Neural cell (in vitro differentiated cells): Measurements from ENCODE around the gene EHBP1.

Experiments
- EP300 ChIP-seq: fragments of 450-650 bp; conservative IDR thresholded peaks from 2 replicates; pipeline ENCODE4 v1.6.1; 2014; ENCODE audit warnings: antibody characterized with exemption, mild to moderate bottlenecking, moderate library complexity; ENCODE audit not compliant: poor library complexity, severe bottlenecking
- EZH2 ChIP-seq: fragments of 200-600, 300-800 bp; shearing (Covaris generic), sonication (generic); IDR thresholded peaks from 2 replicates; pipeline ENCODE4 v1.6.1; 2014; ENCODE audit warnings: antibody characterized with exemption, low read length, borderline replicate concordance, mild to moderate bottlenecking; ENCODE audit not compliant: insufficient read depth, poor library complexity, severe bottlenecking
- POLR2AphosphoS5 ChIP-seq: IDR thresholded peaks from 2 replicates; pipeline ENCODE4 v1.6.1; 2012
- TF ChIP-seq, protein P1 (sequence below): IDR thresholded peaks from 2 replicates; pipeline ENCODE4 v1.6.1; 2012; ENCODE audit warnings: borderline replicate concordance
- TF ChIP-seq, protein P2 (sequence below): fragments of 450-650 bp; IDR thresholded peaks from 2 replicates; pipeline ENCODE4 v1.5.1; 2014; ENCODE audit warnings: antibody characterized with exemption, mild to moderate bottlenecking, moderate library complexity; ENCODE audit not compliant: poor library complexity, severe bottlenecking

DNA sequence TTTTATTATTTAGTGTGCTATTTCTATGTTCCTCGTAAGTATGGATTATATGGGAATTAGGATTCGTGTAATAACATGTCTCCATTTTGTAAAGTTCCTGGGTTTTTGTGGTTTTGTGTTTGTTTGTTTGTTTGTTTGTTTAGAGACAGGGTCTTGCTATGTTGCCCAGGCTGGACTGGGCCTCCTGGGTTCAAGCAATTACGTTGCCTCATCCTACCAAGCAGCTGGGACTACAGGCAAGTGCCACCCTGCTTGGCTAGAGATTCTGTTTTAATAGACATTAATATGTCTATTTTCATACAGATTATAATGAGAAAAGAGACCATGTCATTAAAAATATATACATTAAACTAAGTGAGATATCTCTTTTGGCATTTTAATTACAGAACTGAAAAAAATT lies 309.9 kb downstream of the EHBP1 start:
- TF ChIP-seq EZH2: no peak
- TF ChIP-seq, protein P1, sequence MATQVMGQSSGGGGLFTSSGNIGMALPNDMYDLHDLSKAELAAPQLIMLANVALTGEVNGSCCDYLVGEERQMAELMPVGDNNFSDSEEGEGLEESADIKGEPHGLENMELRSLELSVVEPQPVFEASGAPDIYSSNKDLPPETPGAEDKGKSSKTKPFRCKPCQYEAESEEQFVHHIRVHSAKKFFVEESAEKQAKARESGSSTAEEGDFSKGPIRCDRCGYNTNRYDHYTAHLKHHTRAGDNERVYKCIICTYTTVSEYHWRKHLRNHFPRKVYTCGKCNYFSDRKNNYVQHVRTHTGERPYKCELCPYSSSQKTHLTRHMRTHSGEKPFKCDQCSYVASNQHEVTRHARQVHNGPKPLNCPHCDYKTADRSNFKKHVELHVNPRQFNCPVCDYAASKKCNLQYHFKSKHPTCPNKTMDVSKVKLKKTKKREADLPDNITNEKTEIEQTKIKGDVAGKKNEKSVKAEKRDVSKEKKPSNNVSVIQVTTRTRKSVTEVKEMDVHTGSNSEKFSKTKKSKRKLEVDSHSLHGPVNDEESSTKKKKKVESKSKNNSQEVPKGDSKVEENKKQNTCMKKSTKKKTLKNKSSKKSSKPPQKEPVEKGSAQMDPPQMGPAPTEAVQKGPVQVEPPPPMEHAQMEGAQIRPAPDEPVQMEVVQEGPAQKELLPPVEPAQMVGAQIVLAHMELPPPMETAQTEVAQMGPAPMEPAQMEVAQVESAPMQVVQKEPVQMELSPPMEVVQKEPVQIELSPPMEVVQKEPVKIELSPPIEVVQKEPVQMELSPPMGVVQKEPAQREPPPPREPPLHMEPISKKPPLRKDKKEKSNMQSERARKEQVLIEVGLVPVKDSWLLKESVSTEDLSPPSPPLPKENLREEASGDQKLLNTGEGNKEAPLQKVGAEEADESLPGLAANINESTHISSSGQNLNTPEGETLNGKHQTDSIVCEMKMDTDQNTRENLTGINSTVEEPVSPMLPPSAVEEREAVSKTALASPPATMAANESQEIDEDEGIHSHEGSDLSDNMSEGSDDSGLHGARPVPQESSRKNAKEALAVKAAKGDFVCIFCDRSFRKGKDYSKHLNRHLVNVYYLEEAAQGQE: no peak
- TF ChIP-seq EP300: no peak
- TF ChIP-seq, protein P2, sequence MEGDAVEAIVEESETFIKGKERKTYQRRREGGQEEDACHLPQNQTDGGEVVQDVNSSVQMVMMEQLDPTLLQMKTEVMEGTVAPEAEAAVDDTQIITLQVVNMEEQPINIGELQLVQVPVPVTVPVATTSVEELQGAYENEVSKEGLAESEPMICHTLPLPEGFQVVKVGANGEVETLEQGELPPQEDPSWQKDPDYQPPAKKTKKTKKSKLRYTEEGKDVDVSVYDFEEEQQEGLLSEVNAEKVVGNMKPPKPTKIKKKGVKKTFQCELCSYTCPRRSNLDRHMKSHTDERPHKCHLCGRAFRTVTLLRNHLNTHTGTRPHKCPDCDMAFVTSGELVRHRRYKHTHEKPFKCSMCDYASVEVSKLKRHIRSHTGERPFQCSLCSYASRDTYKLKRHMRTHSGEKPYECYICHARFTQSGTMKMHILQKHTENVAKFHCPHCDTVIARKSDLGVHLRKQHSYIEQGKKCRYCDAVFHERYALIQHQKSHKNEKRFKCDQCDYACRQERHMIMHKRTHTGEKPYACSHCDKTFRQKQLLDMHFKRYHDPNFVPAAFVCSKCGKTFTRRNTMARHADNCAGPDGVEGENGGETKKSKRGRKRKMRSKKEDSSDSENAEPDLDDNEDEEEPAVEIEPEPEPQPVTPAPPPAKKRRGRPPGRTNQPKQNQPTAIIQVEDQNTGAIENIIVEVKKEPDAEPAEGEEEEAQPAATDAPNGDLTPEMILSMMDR: no peak
- TF ChIP-seq POLR2AphosphoS5: no peak
